AG20443 (cell line): ENCODE data around the gene VASN.

Source experiments
- DNase-seq: peaks from one replicate; pipeline ENCODE4 v3.0.0; 2012; ENCODE audit warnings: low spot score, mixed read lengths

The VASN gene

GRCh38 chr16:4426021-4426684, 54.5 kb downstream of the VASN start:
- peak; percentile 29 for DNase-seq

- DNase-seq, result no peak
Observed at GRCh38 chr16:4426722-4427372, 55.2 kb downstream of the VASN start.

- DNase-seq, result no peak
Observed at GRCh38 chr16:4428500-4428899, 56.9 kb downstream of the VASN start.

- DNase-seq, result no peak
Observed at GRCh38 chr16:4431023-4431422, 59.4 kb downstream of the VASN start.
